ENCODE data around the gene FAM200C.

The FAM200C gene

DNA sequence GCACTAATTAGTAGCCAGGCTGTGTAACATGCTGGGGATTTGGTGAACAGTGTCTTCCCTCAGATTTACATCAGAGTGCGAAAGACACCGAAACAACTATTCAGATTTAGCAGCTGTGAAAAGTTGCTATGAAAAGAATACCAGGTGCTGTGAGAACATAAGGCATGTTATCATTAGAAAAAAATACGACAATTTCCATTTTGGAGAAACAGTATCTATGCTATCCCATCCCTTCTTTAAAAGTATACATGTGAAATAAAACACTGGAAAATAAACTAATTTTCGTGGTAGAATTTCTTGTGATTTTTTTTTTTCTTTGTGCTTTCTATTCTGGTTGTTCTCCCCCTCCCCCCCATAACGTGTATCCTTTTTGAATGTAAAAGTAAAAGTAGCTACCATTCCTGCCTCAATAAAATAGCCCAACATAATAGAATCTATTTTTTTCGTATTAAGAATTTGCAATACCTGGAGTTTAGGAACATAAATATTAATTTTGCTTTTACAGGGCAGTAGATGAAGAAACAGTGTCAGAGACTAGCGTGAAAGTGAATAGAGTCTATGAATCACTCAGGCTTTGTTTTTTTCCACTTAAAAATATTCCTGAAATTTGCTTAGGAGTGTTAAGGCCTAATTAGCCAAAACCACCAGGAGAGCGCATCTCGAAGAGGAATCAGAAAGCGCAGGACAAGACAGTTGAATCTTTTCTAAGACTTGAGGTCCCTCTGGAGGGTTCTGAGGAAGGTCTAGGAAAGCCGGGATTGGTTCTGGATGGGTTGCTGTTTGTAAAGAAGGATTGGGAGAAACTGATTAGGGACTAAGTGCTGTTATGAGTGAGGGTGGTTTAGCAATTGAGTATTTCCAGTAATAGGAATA lies 19.8 kb upstream of the FAM200C start:
- DNase-seq (ENCODE audit: low spot score) = no peak

GRCh38 chr5:160418561-160419457 lies 19.0 kb upstream of the FAM200C start, which contains the start of gene SLU7:
SLU7 (minus strand) TSS chr5:160419081; CDS start chr5:160415294, 3,787 bp downstream.
- DNase-seq (ENCODE audit: low spot score) = peak; percentile 94

- DNase-seq (ENCODE audit: low spot score) = no peak
These were observed 1.0 kb downstream of the FAM200C start for GRCh38 chr5:160398806-160399205.

DNA sequence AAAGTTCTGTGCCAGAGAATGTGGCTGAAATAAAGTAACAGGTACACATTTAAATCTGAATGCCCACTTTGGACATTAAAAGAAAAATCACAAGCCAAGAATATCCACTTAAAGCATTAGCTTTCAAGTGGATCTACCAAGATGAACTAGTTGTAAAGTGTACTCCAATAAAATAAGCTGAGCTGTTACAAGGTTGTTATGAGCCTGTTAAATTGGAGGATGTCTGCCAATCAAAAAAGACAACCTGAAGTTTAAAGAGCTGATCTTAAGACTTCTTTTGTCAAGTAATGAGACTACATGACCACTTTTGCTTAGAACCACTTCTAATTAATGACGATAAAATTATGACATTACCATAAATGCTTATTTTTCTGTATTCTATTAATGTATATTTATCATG lies 2.4 kb downstream of the FAM200C start:
- DNase-seq (ENCODE audit: low spot score) = no peak

DNA sequence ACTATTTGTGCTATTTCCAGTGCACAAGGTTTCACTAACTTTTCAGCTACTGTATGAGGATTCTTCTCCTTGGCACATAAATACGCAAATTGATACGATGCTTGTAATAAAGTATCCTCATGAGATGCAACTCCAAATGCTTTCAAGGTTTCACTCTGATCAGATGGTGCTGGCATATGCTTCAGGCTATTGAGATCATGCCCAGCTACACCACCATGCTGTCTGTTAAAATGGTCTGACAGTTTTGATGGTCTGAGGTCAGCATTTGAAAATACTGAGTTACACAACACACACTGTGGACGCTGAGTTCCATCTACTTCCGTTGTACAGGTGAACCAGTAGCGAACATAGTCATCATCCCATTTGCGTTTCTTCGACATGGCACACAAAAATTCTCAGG lies 4.7 kb downstream of the FAM200C start:
- no peak for DNase-seq (ENCODE audit: low spot score)

GRCh38 chr5:160390787-160391696 lies 8.8 kb downstream of the FAM200C start:
- DNase-seq (ENCODE audit: low spot score) = no peak

GRCh38 chr5:160387445-160387844 lies 12.4 kb downstream of the FAM200C start:
- no peak for DNase-seq (ENCODE audit: low spot score)

- no peak for DNase-seq (ENCODE audit: low spot score)
These were observed 14.4 kb downstream of the FAM200C start for GRCh38 chr5:160385496-160385895.

GRCh38 chr5:160384681-160385080 lies 15.2 kb downstream of the FAM200C start:
- no peak for DNase-seq (ENCODE audit: low spot score)

GRCh38 chr5:160382346-160382745 lies 17.5 kb downstream of the FAM200C start:
- DNase-seq (ENCODE audit: low spot score) = no peak

DNA sequence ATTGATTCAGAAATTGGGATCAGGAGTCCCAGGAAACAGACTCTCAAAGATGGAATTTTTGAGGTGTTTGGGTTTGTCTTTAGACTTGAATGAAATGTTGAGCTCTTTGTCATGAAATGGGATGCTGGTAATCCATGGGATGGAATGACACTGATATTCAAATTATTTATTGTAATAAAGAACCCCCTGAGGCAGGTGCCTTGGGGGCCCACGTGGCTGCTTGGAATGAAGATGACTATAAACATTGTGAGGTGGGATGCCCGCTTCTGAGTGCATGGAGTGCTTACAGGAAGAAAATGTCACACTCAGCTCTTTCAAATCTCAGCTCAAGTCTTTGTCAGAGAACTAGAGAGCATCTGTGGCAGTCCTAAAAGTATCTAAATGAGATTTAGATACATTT lies 19.8 kb downstream of the FAM200C start:
- DNase-seq (ENCODE audit: low spot score) = no peak

DNA sequence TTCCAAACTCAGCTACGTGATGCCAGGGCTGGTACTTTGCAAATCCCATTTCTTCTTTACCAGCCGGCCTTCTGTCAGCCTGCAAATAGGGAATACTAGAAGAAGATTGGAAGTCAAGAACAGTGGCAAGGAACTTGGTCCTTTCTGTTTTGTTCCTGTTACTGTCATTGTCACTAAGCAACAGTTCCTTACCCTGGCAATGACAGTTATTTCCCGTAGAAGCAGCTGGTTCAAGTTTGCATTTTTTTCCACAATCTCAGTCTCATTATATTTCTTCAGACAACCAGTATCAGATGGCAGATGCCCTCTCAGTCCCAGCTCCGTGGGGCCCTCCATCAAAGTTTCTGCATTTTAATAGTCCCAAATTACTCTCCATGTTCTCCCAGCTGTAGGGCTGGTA lies 20.3 kb downstream of the FAM200C start:
- no peak for DNase-seq (ENCODE audit: low spot score)

DNA sequence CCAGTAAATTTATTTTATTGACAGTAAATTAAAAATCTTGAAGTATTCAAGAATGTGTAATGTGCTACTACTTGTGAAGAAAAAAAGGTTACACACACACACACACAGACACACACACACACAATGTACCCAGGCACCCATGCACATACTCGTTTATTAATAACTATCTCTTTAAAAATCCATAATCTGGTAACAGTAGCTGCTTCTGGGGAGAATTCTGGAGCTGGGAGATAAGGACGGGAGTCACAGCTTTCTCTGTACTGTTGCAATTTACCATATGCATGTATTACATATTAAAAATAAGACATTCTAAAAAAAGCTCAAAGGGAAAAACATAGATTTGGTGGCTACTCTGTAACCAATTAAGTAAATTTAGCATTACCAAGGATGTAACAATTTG lies 21.5 kb downstream of the FAM200C start:
- DNase-seq (ENCODE audit: low spot score) = no peak

DNA sequence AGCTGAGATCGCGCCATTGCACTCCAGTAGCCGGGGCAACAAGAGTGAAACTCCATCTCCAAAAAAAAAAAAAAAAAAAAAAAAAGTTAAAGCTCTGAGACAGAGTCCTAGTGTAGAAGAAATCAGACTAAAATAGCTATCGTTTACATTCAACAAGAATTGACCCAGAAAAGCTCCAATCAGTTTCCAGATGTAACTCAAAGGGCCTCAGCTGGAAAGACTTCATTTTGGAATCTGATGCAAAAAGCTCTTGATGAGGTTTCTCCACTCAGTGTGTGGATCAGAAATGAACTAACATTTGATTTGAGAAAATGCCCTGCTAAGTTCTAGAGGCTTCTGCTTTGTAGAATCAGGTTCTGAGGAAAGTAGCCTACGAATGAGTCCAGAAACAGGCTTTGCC lies 22.2 kb downstream of the FAM200C start:
- DNase-seq (ENCODE audit: low spot score) = no peak

GRCh38 chr5:160376416-160376815 lies 23.4 kb downstream of the FAM200C start:
- DNase-seq (ENCODE audit: low spot score) = no peak

DNA sequence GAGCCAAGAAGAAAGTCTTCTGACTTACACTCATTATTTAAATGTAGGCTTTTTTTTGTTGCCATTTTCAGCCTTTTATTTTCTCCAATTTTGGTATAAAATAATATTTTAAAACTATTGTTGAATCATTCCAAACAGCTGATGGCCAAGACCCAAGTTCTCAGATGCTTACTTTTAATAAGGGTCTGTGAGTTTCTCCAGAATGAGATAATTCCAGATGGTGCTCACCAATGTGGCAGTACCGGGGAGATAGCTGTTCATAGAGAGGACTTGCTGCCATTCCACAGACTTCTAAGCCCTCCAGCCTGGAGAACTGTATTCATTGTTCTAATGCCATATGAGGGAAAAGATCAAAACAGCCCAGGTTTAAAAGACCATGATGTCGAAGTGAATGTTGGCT lies 24.2 kb downstream of the FAM200C start:
- DNase-seq (ENCODE audit: low spot score) = no peak

GRCh38 chr5:160375166-160375565 lies 24.7 kb downstream of the FAM200C start:
- no peak for DNase-seq (ENCODE audit: low spot score)

GRCh38 chr5:160371294-160371693 lies 28.6 kb downstream of the FAM200C start:
- DNase-seq (ENCODE audit: low spot score) = no peak

- no peak for DNase-seq (ENCODE audit: low spot score)
These were observed 29.2 kb downstream of the FAM200C start for GRCh38 chr5:160370713-160371034.

GRCh38 chr5:160369990-160370712 lies 29.7 kb downstream of the FAM200C start, which contains the start of gene C1QTNF2:
C1QTNF2 (minus strand) TSS chr5:160370626; CDS start chr5:160355011, 15,615 bp downstream.
- DNase-seq (ENCODE audit: low spot score) = peak; percentile 92

GRCh38 chr5:160367885-160368284 lies 32.0 kb downstream of the FAM200C start:
- DNase-seq (ENCODE audit: low spot score) = no peak

All from AG08396 (cell line).